ENCODE measurements around the gene NDFIP1.

The NDFIP1 gene

DNA sequence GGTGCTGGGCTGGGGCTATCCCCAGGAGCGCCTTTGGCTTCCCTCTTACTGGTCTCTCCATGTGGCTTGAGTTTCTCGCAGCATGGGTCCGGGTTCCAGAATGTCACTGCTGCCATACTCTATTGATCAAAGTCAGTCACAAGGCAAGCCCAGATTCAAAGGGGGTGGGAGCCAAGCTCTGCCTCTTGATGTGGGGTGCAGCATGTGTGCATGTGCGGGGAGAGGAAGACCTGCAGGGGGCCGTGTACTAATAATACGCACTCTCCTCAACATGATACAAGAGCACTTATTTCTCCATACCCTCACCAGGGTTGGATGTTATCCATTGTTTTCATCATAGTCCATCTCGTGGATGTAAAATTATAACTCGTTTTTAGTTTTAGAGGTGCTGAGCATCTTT is 81.2 kb downstream of the NDFIP1 start:
- DNase-seq (ENCODE audit: low spot score), result no peak

GRCh38 chr5:142191776-142192175 is 83.2 kb downstream of the NDFIP1 start:
- DNase-seq (ENCODE audit: low spot score), result no peak

GRCh38 chr5:142192286-142193113 is 83.9 kb downstream of the NDFIP1 start:
- DNase-seq (ENCODE audit: low spot score), result no peak

GRCh38 chr5:142193114-142193428 is 84.5 kb downstream of the NDFIP1 start:
- no peak for DNase-seq (ENCODE audit: low spot score)

DNA sequence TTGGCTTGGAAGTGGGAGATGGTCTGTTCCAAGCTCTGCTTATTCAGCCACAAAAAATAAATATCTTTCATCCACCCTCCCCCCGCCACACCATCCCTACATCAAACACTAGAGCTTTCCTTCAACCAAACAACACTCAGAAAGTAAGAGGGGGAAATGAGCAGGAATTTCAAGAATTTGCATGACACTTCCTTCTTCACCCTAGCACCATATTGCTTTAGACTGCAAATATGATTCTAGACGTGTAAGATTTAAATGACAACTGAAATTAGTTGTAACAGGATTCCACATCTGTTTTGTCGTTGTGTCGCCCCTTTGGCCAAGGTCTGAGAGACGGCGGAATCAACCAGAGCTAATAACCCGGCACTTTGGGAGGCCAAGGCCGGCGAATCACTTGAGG is 88.5 kb downstream of the NDFIP1 start:
- DNase-seq (ENCODE audit: low spot score), result no peak

- no peak for DNase-seq (ENCODE audit: low spot score)
Observed at GRCh38 chr5:142197781-142198180, 89.2 kb downstream of the NDFIP1 start.

GRCh38 chr5:142199388-142199787 is 90.8 kb downstream of the NDFIP1 start:
- no peak for DNase-seq (ENCODE audit: low spot score)

- no peak for DNase-seq (ENCODE audit: low spot score)
Observed at GRCh38 chr5:142200387-142200786, 91.8 kb downstream of the NDFIP1 start.

DNA sequence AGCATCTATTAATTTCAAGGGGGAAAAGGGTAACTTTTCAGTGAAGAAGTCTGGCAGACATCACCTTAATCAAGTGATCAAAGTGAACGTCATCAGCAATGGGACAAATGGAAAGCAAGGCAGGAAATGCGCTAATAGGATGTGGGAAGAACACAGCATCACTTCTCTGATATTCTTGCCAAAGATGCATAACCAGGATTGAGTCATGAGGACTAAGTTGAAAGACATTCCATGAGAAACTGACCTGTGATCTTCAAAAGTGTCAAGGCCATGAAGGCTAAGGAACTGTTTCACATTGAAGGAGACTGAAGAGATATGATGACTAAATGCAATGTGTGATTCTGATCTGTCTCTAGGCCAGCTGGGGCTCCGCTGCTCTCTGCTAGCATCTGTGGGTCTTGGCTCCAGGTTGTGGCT is 92.9 kb downstream of the NDFIP1 start:
- no peak for DNase-seq (ENCODE audit: low spot score)

DNA sequence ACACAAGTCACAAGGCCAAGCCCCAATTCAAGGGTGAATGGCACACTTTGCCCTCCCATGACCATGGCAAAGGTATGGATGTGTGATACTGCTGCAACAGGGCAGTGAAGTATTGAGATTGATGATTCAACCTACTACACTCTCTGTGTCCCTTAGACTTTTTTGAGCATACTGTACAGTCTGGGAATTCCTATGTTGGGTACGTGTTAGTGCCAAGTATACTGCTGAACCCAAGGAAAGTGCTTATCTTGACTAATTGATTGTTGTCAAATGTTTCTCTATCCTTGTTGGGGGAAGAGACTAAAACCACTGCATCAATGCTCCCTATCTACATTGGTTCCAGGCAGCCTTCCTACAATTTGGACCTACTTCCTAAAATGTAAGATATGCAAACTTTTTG is 93.7 kb downstream of the NDFIP1 start:
- DNase-seq (ENCODE audit: low spot score), result no peak
